Osteoblast (primary cell): ENCODE results near the gene TLE2. TPM values are rescaled to one million over a fixed set of nuclear protein-coding genes. Genes with fewer than 3 reads are reported as not detected.

Experiments
- DNase-seq: peaks from one replicate; pipeline ENCODE4 v3.0.0; 2011; ENCODE audit warnings: low spot score, mixed read lengths; ENCODE audit not compliant: insufficient read length; ENCODE audit errors: missing footprints
- H2AFZ ChIP-seq: 2 replicates; pipeline ENCODE4 v1.6.0; 2011; ENCODE audit warnings: mild to moderate bottlenecking, low read length
- H3K27ac ChIP-seq: 2 replicates; pipeline ENCODE4 v1.5.1; 2011; ENCODE audit warnings: mild to moderate bottlenecking, low read depth, low read length, moderate library complexity
- H3K27me3 ChIP-seq: 2 replicates; pipeline ENCODE4 v1.6.0; 2012; ENCODE audit warnings: mild to moderate bottlenecking, control low read depth, inconsistent platforms, low read length, moderate library complexity; ENCODE audit not compliant: insufficient read depth
- H3K36me3 ChIP-seq: 2 replicates; pipeline ENCODE4 v1.5.1; 2011; ENCODE audit warnings: mild to moderate bottlenecking, low read length, control low read depth, moderate library complexity; ENCODE audit not compliant: insufficient read depth
- H3K4me1 ChIP-seq: 2 replicates; pipeline ENCODE4 v1.5.1; 2011; ENCODE audit warnings: mild to moderate bottlenecking, low read length, control low read depth, moderate library complexity; ENCODE audit not compliant: insufficient read depth
- H3K4me2 ChIP-seq: 2 replicates; pipeline ENCODE4 v1.6.0; 2011; ENCODE audit warnings: mild to moderate bottlenecking, low read length; ENCODE audit not compliant: insufficient read depth
- H3K4me3 ChIP-seq: fragments of 200-600 bp; sonication (generic); 3 replicates; pipeline ENCODE4 v1.5.1; 2012; ENCODE audit warnings: mild to moderate bottlenecking, low read length, inconsistent platforms; ENCODE audit not compliant: insufficient read depth
- H3K79me2 ChIP-seq: 2 replicates; pipeline ENCODE4 v1.6.0; 2012; ENCODE audit warnings: mild to moderate bottlenecking, low read length, control low read depth, inconsistent platforms; ENCODE audit not compliant: insufficient read depth
- H3K9me3 ChIP-seq: 2 replicates; pipeline ENCODE4 v1.5.1; 2011; ENCODE audit warnings: low read depth, low read length, control low read depth
- H4K20me1 ChIP-seq: 2 replicates; pipeline ENCODE4 v1.6.0; 2012; ENCODE audit warnings: mild to moderate bottlenecking, low read length, control low read depth; ENCODE audit not compliant: insufficient read depth
- CTCF ChIP-seq: IDR thresholded peaks from 2 replicates; pipeline ENCODE4 v1.5.1; 2011; ENCODE audit warnings: mild to moderate bottlenecking, low read depth, low read length, moderate library complexity; ENCODE audit errors: extremely low read depth
- total RNA-seq: library from RNA; depleted of rRNA; stranded (reverse); fragments of >200 nt; gene quantifications from 2 replicates; pipeline ENCODE4 v1.2.3, GENCODE V29; 2012

TLE2 gene
- total RNA-seq, 1 donor = 5.1 TPM

GRCh38 chr19:3073159-3073563 is 44.1 kb upstream of the TLE2 start:
- Histone ChIP-seq H3K27ac (no peak overlapping the region), H2AFZ (no peak overlapping the region), H4K20me1 (no peaks in the 10 kb centered on the region), H3K9me3 (no peaks in the 10 kb centered on the region), H3K4me1 (peaks cover 9% of the 10 kb centered on the region), H3K27me3 (no peaks in the 10 kb centered on the region), H3K79me2 (no peaks in the 10 kb centered on the region), H3K4me2 (no peak overlapping the region), H3K36me3 (no peaks in the 10 kb centered on the region), H3K4me3 (no peak overlapping the region)
- no peak for TF ChIP-seq CTCF
- DNase-seq = peak; percentile 79

- TF ChIP-seq CTCF = no peak
- H4K20me1 ChIP-seq = no peaks in the 10 kb centered on the region
- H2AFZ ChIP-seq = no peak overlapping the region
- no peak overlapping the region for H3K4me2 ChIP-seq
- DNase-seq = peak; percentile 25
- H3K36me3 ChIP-seq = no peaks in the 10 kb centered on the region
- no peaks in the 10 kb centered on the region for H3K9me3 ChIP-seq
- H3K4me3 ChIP-seq = no peak overlapping the region
- no peaks in the 10 kb centered on the region for H3K79me2 ChIP-seq
- H3K27me3 ChIP-seq = no peaks in the 10 kb centered on the region
- H3K4me1 ChIP-seq = peaks cover 9% of the 10 kb centered on the region
- H3K27ac ChIP-seq = no peak overlapping the region
These were observed 42.7 kb upstream of the TLE2 start for GRCh38 chr19:3071768-3072167.

GRCh38 chr19:3068071-3068470 is 39.0 kb upstream of the TLE2 start:
- Histone ChIP-seq H3K27ac (no peak overlapping the region), H3K4me1 (no peaks in the 10 kb centered on the region), H3K79me2 (no peaks in the 10 kb centered on the region), H2AFZ (no peak overlapping the region), H3K27me3 (no peaks in the 10 kb centered on the region), H4K20me1 (no peaks in the 10 kb centered on the region), H3K4me2 (no peak overlapping the region), H3K36me3 (no peaks in the 10 kb centered on the region), H3K4me3 (no peak overlapping the region), H3K9me3 (no peaks in the 10 kb centered on the region)
- DNase-seq = no peak
- TF ChIP-seq CTCF = no peak

GRCh38 chr19:3067563-3067962 is 38.5 kb upstream of the TLE2 start:
- no peaks in the 10 kb centered on the region for H3K79me2 ChIP-seq
- no peaks in the 10 kb centered on the region for H3K9me3 ChIP-seq
- no peak overlapping the region for H2AFZ ChIP-seq
- no peaks in the 10 kb centered on the region for H4K20me1 ChIP-seq
- peak; percentile 73 for DNase-seq
- no peak overlapping the region for H3K4me2 ChIP-seq
- no peak for TF ChIP-seq CTCF
- no peaks in the 10 kb centered on the region for H3K4me1 ChIP-seq
- no peak overlapping the region for H3K4me3 ChIP-seq
- no peak overlapping the region for H3K27ac ChIP-seq
- no peaks in the 10 kb centered on the region for H3K27me3 ChIP-seq
- H3K36me3 ChIP-seq = no peaks in the 10 kb centered on the region
